Stimulated activated CD8-positive, alpha-beta memory T cell treated with anti-CD3 and anti-CD28 coated beads, Interleukin-2, amount 100 ng/mL, for 48 hours (primary cell): ENCODE measurements around the gene NUP43.
"Not testable (repeated sequence)": the region's sequence is repeated elsewhere in the genome, so short reads cannot be mapped to it uniquely, and the experiment has no call there.

Experiments used
- DNase-seq, 2 donors: peaks; one replicate each; pipeline ENCODE4 v3.0.0-alpha.2; 2020; ENCODE audit warnings: low read depth in 2 of 2

Gene NUP43, protein sequence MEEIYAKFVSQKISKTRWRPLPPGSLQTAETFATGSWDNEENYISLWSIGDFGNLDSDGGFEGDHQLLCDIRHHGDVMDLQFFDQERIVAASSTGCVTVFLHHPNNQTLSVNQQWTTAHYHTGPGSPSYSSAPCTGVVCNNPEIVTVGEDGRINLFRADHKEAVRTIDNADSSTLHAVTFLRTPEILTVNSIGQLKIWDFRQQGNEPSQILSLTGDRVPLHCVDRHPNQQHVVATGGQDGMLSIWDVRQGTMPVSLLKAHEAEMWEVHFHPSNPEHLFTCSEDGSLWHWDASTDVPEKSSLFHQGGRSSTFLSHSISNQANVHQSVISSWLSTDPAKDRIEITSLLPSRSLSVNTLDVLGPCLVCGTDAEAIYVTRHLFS

DNA sequence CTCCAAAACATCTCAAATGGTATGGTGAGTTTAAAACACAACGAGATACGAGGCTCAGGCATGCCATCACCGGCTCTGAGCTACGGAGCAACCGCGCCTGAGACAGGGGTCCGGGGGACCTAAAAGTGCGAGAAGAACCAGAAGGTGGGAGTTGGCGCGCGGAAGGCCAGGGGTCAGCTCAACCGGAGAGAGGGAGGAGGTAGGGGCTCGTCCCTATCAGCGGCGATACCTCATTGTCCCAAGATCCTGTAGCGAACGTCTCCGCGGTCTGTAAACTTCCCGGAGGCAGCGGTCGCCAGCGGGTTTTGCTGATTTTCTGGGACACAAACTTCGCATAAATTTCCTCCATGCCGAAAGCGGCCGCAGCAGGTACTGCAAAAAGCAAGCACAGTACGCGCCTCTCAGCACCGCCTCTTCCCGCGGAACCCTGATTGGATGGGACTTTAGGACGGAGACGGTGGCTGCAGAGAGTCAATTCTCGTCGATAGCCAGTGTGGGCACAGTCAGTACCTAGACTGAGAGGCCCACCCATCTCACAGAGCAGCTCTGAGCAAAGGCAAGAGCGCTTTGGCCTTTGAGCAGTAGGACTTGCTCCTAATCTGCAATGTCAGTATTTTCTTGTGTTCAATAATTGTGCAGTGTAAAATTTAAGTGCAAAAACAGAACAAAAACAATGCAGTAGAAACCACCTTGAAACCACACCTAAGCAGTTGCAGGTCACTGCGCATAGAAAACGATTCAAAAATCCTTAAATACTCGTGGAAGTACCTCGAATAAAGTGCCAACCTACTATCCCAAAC is at the start of gene NUP43:
NUP43 (minus strand) TSS at position 383 of the 800 bp plus-strand sequence; CDS start at position 349, 34 bp downstream.
- peak; percentile 82 to 89 for DNase-seq

DNA sequence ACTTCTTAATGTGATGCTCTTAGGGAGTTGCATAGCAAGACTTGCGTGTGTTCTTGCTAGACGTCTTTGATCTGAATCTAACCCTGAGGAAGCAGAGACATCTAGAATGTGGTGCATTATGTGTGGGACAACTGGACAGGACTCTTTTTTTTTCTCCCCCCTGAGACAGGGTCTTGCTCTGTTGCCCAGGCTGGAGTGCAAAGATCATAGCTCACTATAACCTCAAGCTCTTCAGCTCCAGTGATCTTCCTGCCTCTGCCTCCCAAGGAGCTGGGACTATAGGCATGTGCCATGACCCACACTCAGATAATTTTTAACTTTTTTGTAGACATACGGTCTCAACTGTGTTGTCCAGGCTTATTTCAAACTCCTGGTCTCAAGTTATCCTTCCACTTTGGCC is 37.2 kb upstream of the NUP43 start:
- no peak for DNase-seq

DNA sequence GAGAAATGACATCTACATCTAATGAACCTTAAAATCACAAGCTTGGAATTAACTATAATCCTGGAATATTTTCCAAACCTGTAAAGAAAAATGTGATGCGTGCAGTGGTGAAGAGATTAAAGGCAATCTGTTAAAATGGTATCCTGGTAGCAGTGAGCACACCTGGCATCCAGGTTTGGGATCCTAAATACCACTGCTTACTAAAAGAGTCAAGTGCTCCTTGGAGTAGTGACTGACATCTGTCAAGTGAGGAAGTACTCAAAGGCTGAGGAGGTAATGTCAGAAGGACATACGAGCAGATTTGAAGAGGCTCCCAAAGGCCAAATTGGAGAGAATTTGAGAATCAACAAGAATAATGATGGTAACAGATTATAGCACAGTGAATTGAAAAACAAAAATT is 36.0 kb upstream of the NUP43 start:
- DNase-seq = no peak

DNA sequence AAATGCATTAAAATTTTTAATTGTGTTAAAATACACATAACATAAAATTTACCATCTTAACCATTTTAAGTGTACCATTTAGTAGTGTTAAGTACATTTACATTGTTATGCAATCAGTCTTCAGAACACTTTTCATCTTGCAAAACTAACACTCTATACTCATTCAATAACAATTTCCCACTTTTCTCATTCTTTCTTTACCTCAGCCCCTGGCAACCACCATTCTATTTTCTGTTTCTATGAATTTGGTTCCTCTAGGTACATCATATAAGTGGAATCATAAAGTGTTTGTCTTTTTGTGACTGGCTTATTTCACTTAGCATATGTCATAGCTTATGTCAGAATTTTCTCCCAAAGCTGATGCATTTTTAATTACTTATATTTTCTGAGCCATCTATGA is 35.4 kb upstream of the NUP43 start:
- DNase-seq = no peak

DNA sequence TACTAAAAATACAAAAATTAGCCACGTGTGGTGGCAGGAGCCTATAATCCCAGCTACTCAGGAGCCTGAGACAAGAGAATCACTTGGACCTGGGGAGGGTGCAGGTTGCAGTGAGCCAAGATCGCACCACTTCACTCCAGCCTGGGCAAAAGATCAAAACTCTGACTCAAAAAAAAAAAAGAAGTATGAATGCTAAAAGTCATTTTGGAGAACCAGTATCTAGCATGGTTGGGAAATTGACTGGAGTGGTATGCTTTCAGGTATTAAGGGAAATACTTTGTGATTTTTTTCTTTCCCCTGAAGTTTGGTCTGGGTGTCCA is 33.3 kb upstream of the NUP43 start:
- DNase-seq = no peak

DNA sequence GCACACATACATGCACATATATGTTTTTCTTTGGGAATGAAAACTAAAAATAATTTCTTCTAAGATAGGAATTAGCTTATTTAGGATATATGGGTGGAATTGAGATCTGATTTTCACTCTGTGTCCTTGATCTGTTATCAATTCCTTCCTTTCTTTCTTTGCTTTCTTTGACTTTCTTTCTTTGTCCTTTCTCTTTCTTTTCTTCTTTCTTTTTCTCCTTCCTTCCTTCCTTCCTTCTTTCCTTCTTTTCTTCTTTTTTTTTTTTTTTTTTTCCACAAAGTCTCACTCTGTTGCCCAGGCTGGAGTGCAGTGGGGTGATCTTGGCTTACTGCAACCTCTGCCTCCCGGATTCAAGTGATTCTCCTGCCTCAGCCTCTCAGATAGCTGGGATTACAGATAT is 31.3 kb upstream of the NUP43 start:
- no peak for DNase-seq

DNA sequence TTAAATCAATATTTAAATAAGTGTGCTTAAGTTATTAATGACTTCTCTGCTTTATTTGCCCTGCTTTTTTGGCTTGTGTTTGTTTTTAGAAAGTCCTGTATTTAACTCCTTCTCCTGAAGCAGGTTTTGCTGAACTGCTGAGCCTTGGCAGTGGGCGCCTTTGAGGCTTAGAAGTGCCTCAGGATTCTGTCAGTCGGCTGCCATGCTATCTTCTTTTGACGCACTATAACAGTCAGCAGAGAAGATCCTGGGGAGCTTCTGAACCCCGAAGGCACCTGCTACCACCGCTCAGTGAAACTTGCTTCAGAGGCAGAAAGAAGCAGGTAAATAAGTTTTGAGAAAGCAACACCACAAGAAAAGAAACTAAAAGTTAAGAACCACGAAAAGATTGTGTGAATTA is 25.6 kb upstream of the NUP43 start:
- no peak for DNase-seq

DNA sequence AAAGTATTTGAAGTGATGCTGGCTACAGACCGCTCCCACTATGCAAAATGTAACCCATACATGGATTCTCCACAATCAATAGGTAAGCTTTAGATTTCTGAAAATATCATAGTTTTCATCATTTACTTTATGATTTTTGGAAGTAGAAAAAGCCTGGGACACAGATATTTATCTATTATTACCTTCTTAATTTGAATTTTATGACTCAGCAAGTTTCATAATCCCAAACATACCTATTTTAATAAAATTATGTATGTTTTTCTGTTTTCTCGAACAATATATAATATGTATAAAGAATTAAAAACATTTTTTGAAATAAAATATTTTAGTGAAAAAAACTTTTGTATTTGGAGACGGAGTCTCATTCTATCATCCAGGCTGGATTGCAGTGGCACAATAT is 24.9 kb upstream of the NUP43 start:
- no peak for DNase-seq

DNA sequence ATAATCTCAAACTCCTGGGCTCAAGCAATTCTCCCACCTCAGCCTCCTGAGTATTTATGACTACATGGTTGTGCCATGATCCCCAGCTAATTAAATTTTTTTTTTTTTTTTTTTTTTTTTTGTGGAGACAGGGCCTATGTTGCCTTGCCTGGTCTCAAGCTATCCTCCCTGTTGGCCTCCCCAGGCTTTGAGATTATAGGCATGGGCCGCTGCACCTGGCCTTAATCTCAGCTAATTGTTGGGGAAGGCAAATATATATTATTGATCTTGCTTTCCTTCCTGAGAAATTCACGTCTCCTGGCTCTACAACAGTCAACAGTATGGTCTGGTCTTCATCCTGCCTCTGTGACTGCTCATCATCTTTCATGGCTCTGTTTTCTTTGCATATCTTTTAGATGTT is 23.3 kb upstream of the NUP43 start:
- no peak for DNase-seq

DNA sequence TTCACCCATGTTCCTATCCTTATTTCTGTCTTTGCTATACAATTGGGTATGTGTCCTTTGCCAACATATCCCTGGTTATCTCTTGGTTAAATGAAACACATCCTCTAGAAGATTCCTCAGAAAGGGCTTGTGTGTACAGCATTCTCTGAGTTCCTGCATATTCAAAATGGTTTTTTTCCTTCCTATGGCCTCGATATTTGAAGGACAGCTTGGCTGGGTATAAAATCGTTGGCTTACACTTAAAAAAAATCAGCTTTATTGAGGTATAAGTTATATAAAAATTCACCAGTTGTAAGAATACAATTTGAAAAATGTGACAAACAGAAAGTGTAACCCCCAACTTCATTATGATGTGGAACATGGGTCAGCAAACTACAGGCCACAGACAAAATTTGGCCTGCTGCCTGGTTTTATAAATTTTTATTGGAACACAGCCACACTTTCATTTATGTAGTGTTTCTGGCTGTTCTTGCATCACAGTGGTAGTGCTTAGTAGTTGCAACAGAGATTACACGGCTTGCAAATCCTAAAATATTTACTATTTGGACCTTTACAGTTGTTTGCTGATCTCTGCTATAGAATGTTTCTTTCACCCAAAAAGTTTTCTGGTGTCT is 19.9 kb upstream of the NUP43 start:
- DNase-seq = no peak

DNA sequence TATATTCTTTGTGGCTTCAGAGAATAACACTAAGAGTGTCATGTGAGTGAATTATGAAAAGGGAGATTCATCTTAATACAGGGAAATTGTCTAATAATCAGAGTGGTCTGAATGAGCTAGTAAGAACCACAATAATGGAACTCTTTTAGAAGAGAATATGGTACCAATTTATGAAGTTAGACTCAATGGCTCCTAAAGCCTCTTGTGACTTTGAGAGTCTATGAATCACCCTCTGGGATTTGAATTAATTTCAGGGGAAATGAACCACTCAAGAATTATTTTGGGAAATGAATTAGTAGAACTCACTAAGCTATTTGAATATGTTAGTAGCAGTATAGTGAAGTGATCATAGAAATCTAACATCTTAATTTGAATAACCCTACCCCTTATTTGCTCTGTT is 17.5 kb upstream of the NUP43 start:
- no peak for DNase-seq

DNA sequence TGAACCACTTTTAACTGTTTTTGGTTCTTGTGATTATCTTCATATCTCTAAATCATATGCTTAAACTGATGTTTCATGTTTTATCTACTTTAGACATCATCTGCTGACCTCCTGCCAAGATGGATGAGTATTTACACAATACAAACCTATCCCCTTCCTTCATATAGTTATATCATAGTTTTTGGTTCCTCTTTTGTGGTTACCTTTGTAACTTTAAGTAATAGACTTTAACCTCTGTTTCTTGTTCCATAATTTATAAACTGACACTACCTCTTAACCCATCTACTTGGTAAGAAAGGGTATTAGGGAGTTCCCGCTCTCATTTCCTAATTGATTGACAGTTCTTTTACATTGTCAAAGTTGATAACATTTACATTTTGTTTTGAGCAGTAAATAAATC is 15.1 kb upstream of the NUP43 start:
- no peak for DNase-seq

DNA sequence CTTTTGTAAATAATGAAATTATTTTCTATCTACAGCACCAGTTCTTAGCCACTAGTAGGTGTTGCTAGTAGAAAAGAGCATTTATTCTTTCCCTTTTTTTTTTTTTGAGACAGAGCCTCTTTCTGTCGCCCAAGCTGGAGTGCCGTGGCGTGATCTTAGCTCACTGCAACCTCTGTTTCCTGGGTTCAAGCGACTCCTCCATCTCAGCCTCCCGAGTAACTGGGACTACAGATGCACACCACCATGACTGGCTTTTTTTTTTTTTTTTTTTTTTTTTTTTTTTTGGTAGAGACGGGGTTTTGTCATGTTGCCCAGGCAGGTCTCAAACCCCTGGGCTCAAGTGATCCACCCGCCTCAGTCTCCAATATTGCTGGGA is 9.9 kb upstream of the NUP43 start:
- no peak for DNase-seq

DNA sequence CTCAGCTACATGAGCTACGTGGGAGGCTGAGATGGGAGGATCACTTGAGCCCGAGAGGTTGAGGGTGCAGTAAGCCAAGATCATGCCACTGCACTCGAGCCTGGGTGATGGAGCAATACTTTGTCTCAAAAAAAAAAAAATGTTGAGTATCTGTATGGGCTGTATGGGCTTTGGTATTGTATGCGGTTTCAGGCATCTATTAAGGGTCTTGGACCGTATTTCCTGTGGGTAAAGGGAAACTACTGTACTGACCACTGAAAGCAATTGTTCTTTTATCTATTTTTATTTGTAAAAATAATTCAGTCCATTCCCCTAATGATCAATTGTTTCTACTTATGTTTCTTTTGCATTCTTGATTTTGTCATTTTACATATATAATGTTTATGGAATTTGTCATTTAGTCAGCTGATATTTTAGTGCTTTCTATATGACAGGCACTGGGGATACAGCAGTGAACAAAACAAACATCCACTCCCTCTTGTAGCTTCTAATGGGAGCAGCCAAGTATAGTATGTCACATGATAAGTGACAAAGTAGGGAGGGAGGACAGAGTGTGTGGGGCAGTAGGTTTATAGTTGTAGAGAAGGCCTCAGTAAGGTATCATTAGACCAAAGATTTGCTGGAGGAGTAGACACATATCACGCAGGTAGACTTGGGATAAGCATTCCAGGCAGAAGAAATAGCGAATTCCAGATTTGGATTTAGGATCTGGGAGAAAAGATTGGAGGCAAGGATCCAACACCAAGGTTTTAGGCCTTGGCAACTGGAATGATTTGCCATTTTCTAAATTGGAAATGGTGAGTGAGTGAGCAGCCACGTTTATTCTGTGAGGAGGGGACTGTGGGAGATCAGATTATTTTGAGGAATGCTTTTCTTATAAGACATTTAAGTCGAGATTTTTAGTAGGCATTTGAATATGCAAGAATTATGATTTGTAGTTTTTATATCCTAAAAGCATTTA is 9.3 kb upstream of the NUP43 start:
- DNase-seq = no peak

DNA sequence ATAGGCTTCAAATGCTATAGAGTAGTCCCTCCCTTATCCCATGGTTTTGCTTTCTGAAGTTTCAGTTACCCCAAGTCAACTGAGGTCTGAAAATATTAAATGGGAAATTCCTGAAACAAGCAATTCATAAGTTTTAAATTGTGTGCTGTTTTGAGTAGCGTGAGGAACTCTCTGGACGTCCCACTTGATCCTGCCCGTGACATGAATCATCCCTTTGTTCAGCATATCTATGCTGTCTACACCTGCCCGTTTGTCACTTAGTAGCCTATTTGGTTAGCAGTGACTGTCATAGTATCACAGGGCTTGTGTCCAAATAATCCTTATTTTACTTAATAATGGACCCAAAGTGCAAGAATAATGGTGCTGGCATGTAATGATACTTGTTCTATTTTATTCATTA is 8.2 kb upstream of the NUP43 start:
- no peak for DNase-seq

DNA sequence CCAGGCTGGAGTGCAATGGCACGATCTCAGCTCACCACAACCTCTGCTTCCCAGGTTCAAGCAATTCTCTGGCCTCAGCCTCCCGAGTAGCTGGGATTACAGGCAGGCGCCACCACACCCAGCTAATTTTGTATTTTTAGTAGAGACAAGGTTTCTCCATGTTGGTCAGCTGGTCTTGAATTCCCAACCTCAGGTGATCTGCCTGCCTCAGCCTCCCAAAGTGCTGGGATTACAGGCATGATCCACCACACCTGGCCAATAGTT is 7.0 kb upstream of the NUP43 start:
- not testable (repeated sequence) for DNase-seq

DNA sequence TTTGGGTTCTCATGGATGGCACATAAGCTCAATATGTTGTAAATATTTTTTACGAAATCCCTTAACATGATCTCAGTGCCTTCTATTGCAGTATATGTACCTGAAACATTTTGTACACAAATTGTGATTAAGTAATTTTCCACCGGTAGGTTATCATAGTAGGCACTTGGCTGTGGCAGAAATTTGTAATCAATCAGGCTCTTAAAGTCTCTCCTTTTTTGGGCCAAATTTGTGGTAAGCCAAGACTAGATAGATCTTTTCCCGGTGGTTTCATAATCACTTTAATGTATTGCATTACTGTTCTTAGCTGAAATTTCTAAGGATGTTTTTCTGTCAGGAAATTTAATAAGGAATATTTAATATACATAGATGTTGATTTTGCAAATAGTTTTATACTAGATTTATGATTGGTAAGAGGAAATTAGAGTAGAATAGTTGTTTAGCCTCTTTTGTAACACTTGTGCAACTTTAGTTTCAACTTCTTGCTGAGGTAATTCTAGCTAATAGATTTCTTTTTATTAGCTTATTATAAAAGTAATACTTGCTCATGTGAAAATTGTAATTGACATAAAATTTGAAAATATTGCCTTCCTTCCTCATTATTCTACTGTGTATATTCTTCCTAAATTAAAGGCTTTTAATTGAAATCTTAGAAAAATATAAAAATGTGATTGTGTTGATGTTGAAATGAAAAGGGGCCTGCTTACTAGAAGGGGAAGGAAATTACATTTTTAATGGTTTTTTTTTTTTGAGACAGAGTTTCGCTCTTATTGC is 6.5 kb upstream of the NUP43 start:
- no peak for DNase-seq

DNA sequence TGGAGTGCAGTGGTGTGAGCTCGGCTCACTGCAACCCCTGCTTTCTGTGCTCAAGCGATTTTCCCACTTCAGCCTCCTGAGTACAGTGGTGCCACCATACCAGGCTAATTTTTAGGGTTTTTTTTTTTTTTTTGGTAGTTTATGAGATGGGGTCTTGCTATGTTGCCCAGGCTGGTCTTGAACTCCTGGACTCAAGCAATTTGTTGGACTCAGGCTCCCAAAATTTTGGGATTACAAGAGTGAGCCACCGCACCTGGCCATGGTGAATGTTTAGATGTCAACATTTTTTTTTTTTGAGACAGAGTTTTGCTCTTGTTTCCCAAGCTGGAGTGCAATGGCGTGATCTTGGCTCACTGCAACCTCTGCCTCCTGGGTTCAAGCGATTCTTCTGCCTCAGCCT is 5.6 kb upstream of the NUP43 start:
- DNase-seq = not testable (repeated sequence)

DNA sequence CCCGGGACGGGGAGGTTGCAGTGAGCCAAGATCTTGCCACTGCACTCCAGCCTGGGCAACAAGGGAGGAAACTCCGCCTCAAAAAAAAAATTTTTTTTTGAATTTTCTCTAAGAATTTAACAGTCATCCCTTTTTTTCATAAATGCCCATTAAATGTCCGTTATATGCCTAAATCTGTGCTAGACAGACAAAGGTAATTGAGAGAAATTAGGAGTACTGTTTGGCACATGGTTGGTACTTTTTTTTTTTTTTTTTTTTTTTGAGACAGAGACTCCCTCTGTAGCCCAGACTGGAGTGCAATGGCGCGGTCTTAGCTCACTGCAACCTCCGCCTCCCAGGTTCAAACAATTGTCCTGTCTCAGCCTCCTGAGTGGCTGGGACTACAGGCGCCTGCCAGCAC is 4.9 kb upstream of the NUP43 start:
- DNase-seq = no peak

DNA sequence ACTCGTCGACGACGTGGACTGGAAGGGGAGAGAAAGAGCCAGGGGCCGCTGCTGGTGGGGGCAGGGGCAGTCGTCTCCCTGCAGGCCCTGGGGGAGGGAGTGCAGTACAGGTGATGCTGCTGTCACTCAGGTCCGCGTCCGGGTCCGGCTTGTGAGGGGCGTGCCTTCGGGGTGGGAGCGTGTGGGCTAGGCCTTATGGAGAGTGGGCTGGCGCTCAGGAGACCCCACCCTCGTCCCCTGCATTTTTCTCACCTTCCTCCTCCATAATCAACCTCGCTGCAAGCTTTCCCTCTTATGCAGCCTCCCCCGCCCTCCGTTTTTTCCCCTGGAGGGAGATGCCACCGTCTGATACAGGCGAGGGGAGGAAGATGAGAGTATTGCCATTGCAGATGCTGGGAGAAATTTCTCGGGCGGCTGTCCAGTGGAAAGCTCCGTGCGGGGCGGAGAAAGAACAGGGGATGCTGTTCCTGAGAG is 3.8 kb upstream of the NUP43 start:
- DNase-seq = peak; percentile 71

DNA sequence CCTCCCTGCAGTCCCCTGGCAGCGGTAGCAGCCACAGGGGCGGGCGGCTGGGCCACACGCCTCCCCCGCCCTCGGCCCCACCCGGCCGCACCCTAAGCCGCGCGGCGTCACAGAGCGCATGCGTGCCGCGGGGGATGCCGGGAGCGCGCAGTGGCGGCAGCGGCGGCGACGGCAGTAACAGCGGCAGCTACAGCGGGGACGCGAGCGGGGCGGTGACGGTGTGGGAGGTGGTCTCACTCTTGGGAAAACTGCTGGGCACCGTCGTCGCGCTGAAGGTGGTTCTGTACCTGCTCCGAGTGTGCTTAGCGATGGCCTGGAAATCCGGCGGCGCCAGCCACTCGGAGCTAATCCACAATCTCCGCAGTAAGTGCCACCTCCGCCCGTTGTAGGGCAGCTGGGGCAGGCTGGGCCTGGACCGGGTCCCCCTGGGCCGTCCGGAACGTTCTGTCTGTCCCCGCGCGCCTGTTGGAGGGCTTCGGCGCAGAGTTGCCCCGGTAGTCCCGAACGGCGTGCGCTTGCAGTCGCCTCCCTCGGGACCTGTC is 3.3 kb upstream of the NUP43 start, which contains the start of gene PCMT1:
PCMT1 (plus strand) TSS at position 148 of the 542 bp plus-strand sequence; CDS start at position 309, 161 bp downstream.
- DNase-seq = peak; percentile 84 to 89
